ENCODE data around the gene CHD5.
A peak's percentile ranks its signal among the peaks of the same experiment; 100 is the strongest.

Gene CHD5

GRCh38 chr1:6130036-6130435, 50.1 kb downstream of the CHD5 start:
- DNase-seq, result no peak

GRCh38 chr1:6129313-6129712, 50.8 kb downstream of the CHD5 start:
- DNase-seq, result no peak

- no peak for DNase-seq
Observed at GRCh38 chr1:6128276-6129081, 51.6 kb downstream of the CHD5 start.

- DNase-seq, result peak; percentile 66 to 67
Observed at GRCh38 chr1:6127587-6128163, 52.4 kb downstream of the CHD5 start.

GRCh38 chr1:6126521-6127067, 53.5 kb downstream of the CHD5 start:
- no peak for DNase-seq

GRCh38 chr1:6126028-6126427, 54.1 kb downstream of the CHD5 start:
- DNase-seq, result no peak

GRCh38 chr1:6125366-6125765, 54.8 kb downstream of the CHD5 start:
- no peak for DNase-seq

- DNase-seq, result no peak
Observed at GRCh38 chr1:6124746-6125365, 55.3 kb downstream of the CHD5 start.

GRCh38 chr1:6124341-6124740, 55.8 kb downstream of the CHD5 start:
- DNase-seq, result no peak

GRCh38 chr1:6123816-6124215, 56.3 kb downstream of the CHD5 start:
- no peak for DNase-seq

GRCh38 chr1:6123083-6123482, 57.0 kb downstream of the CHD5 start:
- no peak for DNase-seq

GRCh38 chr1:6121651-6122370, 58.3 kb downstream of the CHD5 start:
- no peak for DNase-seq

GRCh38 chr1:6121021-6121421, 59.1 kb downstream of the CHD5 start:
- DNase-seq, result no peak

GRCh38 chr1:6118415-6118814, 61.7 kb downstream of the CHD5 start:
- no peak for DNase-seq

- no peak for DNase-seq
Observed at GRCh38 chr1:6117624-6118023, 62.5 kb downstream of the CHD5 start.

GRCh38 chr1:6117064-6117463, 63.1 kb downstream of the CHD5 start:
- DNase-seq, result no peak

- no peak for DNase-seq
Observed at GRCh38 chr1:6116137-6116536, 64.0 kb downstream of the CHD5 start.

GRCh38 chr1:6113745-6114144, 66.4 kb downstream of the CHD5 start:
- no peak for DNase-seq

GRCh38 chr1:6113116-6113515, 67.0 kb downstream of the CHD5 start:
- no peak for DNase-seq

- no peak for DNase-seq
Observed at GRCh38 chr1:6112690-6113005, 67.5 kb downstream of the CHD5 start.

GRCh38 chr1:6111991-6112689, 68.0 kb downstream of the CHD5 start:
- no peak for DNase-seq

- DNase-seq, result no peak
Observed at GRCh38 chr1:6111571-6111970, 68.5 kb downstream of the CHD5 start.

- no peak for DNase-seq
Observed at GRCh38 chr1:6110326-6110725, 69.8 kb downstream of the CHD5 start.

Measured in activated CD4-positive, alpha-beta T cell treated with anti-CD3 and anti-CD28 coated beads for 4 hours (primary cell).